ENCODE results near the gene MRLN. TPM values are rescaled to one million over a fixed set of nuclear protein-coding genes. Genes with fewer than 3 reads are reported as not detected.

MRLN gene
- polyA plus RNA-seq, 1 donor from 2014 or later: not detected

DNA sequence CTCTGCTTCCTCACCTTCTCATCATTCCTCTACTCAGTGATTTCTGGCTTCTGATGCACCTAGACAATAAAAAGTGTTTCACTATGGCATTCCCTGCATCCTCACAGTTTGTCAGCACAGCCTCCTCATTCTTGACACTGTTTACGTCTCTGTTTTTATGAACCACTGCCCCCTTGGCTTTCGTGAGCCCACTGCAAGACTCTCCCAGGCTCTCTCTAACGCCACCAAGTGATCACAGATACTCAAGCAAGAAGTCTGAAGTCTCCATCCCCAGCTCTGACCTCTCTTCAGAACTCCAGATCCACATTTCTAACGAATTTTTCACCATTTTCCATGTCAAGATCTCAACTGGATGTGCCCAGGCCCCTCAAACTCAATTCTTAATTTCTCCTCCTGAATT is 52.5 kb downstream of the MRLN start:
- Histone ChIP-seq H3K79me2 (replicated peaks; ENCODE audit: insufficient read depth, low read length) (peaks cover 7% of the 10 kb centered on the region), H3K4me2 (ENCODE audit: low read length) (no peak overlapping the region), H4K20me1 (ENCODE audit: insufficient read depth) (no peaks in the 10 kb centered on the region), H3K27me3 (ENCODE audit: insufficient read depth, low read depth, low read length) (no peaks in the 10 kb centered on the region), H3K9me2 (ENCODE audit: insufficient read depth, low read length) (no peaks in the 10 kb centered on the region), H2AFZ (ENCODE audit: low read depth, low read length) (no peak overlapping the region), H3K4me3 (ENCODE audit: low read length) (no peak overlapping the region), H3K9me3 (ENCODE audit: low read length) (no peaks in the 10 kb centered on the region), H3K9ac (ENCODE audit: low read length) (no peak overlapping the region), H3K36me3 (ENCODE audit: insufficient read depth, low read length) (peaks cover 24% of the 10 kb centered on the region), H3F3A (ENCODE audit: insufficient read depth, low read length, poor library complexity, severe bottlenecking) (no peaks in the 10 kb centered on the region), H3K27ac (ENCODE audit: low read length) (no peak overlapping the region)
- no peak for TF ChIP-seq MXI1 (conservative IDR thresholded peaks at IDR 0.05; ENCODE audit: poor library complexity, severe bottlenecking)
- TF ChIP-seq, protein P1, sequence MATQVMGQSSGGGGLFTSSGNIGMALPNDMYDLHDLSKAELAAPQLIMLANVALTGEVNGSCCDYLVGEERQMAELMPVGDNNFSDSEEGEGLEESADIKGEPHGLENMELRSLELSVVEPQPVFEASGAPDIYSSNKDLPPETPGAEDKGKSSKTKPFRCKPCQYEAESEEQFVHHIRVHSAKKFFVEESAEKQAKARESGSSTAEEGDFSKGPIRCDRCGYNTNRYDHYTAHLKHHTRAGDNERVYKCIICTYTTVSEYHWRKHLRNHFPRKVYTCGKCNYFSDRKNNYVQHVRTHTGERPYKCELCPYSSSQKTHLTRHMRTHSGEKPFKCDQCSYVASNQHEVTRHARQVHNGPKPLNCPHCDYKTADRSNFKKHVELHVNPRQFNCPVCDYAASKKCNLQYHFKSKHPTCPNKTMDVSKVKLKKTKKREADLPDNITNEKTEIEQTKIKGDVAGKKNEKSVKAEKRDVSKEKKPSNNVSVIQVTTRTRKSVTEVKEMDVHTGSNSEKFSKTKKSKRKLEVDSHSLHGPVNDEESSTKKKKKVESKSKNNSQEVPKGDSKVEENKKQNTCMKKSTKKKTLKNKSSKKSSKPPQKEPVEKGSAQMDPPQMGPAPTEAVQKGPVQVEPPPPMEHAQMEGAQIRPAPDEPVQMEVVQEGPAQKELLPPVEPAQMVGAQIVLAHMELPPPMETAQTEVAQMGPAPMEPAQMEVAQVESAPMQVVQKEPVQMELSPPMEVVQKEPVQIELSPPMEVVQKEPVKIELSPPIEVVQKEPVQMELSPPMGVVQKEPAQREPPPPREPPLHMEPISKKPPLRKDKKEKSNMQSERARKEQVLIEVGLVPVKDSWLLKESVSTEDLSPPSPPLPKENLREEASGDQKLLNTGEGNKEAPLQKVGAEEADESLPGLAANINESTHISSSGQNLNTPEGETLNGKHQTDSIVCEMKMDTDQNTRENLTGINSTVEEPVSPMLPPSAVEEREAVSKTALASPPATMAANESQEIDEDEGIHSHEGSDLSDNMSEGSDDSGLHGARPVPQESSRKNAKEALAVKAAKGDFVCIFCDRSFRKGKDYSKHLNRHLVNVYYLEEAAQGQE (IDR thresholded peaks at IDR 0.05; ENCODE audit: borderline replicate concordance): no peak
- TF ChIP-seq SMC3 (conservative IDR thresholded peaks at IDR 0.05; ENCODE audit: poor library complexity): no peak
- TF ChIP-seq EP300 (conservative IDR thresholded peaks at IDR 0.05; ENCODE audit: poor library complexity, severe bottlenecking): no peak
- no peak for TF ChIP-seq RAD21 (conservative IDR thresholded peaks at IDR 0.05)

DNA sequence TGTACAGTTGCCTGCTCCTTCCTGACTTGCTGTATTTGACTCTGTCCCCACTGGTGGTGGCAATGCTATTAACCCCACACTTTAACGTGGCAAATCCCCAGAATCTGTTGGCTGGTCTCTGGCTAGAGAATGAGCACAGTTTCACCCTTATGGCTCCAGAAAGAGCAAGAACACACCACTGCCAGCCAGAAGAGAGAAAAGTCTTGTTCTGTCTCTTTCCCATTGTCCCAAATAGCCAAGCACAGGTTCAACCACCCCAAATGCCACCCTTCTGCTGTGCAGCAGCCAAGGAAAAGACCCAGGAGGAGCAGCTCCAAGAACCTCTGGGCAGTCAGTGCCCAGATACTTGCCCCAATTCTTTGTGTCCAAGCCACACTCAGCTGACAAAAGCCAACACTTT is 54.9 kb downstream of the MRLN start:
- H3K79me2 ChIP-seq (replicated peaks; ENCODE audit: insufficient read depth, low read length): peaks cover 3% of the 10 kb centered on the region
- H3K9me3 ChIP-seq (ENCODE audit: low read length): no peaks in the 10 kb centered on the region
- H3K27me3 ChIP-seq (ENCODE audit: insufficient read depth, low read depth, low read length): no peaks in the 10 kb centered on the region
- no peaks in the 10 kb centered on the region for H4K20me1 ChIP-seq (ENCODE audit: insufficient read depth)
- peaks cover 15% of the 10 kb centered on the region for H3K36me3 ChIP-seq (ENCODE audit: insufficient read depth, low read length)
- H3K27ac ChIP-seq (ENCODE audit: low read length): no peak overlapping the region
- TF ChIP-seq EP300 (conservative IDR thresholded peaks at IDR 0.05; ENCODE audit: poor library complexity, severe bottlenecking) (no peak), TAF1 (IDR thresholded peaks at IDR 0.05; ENCODE audit: low read depth) (no peak), MXI1 (conservative IDR thresholded peaks at IDR 0.05; ENCODE audit: poor library complexity, severe bottlenecking) (no peak), POLR2AphosphoS5 (IDR thresholded peaks at IDR 0.05) (no peak), EZH2 (IDR thresholded peaks at IDR 0.05; ENCODE audit: borderline replicate concordance, insufficient read depth, low read length, poor library complexity, severe bottlenecking) (no peak)
- TF ChIP-seq, protein P2, sequence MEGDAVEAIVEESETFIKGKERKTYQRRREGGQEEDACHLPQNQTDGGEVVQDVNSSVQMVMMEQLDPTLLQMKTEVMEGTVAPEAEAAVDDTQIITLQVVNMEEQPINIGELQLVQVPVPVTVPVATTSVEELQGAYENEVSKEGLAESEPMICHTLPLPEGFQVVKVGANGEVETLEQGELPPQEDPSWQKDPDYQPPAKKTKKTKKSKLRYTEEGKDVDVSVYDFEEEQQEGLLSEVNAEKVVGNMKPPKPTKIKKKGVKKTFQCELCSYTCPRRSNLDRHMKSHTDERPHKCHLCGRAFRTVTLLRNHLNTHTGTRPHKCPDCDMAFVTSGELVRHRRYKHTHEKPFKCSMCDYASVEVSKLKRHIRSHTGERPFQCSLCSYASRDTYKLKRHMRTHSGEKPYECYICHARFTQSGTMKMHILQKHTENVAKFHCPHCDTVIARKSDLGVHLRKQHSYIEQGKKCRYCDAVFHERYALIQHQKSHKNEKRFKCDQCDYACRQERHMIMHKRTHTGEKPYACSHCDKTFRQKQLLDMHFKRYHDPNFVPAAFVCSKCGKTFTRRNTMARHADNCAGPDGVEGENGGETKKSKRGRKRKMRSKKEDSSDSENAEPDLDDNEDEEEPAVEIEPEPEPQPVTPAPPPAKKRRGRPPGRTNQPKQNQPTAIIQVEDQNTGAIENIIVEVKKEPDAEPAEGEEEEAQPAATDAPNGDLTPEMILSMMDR (IDR thresholded peaks at IDR 0.05; ENCODE audit: poor library complexity, severe bottlenecking): no peak
- TF ChIP-seq, protein P1 (IDR thresholded peaks at IDR 0.05; ENCODE audit: borderline replicate concordance): no peak
- no peak overlapping the region for H3K9ac ChIP-seq (ENCODE audit: low read length)
- H3K4me3 ChIP-seq (ENCODE audit: low read length): no peak overlapping the region
- no peaks in the 10 kb centered on the region for H3K9me2 ChIP-seq (ENCODE audit: insufficient read depth, low read length)
- no peak overlapping the region for H2AFZ ChIP-seq (ENCODE audit: low read depth, low read length)
- no peaks in the 10 kb centered on the region for H3F3A ChIP-seq (ENCODE audit: insufficient read depth, low read length, poor library complexity, severe bottlenecking)
- H3K4me2 ChIP-seq (ENCODE audit: low read length): no peak overlapping the region

All from neural cell (in vitro differentiated cells).